GM19025 (cell line): ENCODE results near the gene MEDAG.

Experiments
- ATAC-seq: cut with Tn5 transposase; IDR thresholded peaks from one replicate; pipeline ENCODE4 v1.9.1; 2021; ENCODE audit warnings: mild to moderate bottlenecking, low read depth, moderate library complexity; ENCODE audit not compliant: unreplicated experiment

MEDAG gene

DNA sequence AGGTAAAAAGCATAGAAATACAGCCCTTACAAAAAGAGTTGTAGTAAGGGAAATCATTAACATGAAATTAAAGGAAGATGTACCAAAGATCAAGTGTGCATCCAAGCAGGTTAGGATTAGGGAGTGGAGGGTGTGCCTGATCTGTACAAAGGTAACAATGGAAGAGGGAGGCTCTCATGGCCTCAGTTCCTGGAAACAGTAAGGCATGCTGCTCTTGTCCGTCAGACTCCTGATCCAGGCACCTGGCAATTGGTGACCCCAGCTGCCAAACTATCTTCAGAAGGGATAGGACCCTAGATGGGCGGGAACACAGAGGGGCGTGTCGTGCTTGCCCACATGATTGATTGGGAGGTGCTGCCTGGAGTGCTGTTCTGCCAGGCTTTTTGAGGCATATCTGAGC lies 30.9 kb downstream of the MEDAG start:
- ATAC-seq, result no peak

DNA sequence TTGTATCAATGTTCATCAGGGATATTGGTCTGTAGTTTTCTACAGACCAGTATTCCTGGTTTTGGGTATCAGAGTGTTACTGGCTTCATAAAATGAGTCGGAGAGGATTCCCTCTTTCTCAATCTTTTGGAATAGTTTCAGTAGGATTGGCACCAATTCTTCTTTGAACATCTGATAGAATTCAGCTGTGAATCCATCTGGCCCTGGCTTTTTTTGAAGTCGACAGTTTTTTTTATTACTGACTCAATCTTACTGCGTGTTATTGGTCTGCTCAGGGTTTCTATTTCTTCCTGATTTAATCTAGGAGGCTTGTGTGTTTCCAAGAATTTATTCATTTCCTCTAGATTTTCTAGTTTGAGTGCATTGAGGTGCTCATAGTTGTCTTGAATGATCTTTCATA lies 37.8 kb downstream of the MEDAG start:
- ATAC-seq, result no peak

DNA sequence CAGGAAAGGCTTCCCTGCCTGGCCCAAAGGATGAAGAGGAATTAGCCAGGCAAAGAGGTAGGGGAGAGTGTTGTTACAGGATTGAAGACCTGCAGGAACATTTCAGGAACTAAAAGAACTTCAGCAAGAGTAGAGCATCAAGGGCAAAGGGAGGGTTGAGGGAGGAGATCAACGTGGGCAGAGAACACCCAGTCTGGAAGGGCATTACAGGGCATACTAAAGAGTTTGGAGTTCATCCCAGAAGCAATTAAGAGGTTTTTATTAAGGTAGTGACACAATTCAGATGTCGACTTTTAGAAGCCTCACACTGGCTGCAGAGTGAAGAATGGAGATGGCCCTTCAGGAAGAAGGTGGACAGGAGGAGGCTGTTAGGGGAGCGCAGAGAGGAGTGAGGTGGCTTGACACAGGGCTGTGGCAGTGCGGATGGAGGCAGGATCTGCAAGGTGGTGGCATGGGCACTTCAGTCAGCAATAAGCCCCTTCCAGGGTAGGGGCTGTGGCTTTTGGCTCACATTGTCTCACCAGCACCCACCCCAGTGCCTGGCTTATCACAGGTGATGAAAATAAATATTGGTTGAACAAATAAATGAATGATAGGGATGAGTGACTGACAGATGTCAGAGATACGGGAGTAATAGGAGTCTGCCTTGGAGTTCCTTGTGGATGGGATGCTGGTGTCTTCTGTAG lies 51.3 kb downstream of the MEDAG start:
- ATAC-seq, result no peak

- no peak for ATAC-seq
Measured at GRCh38 chr13:30959678-30960077, 53.6 kb downstream of the MEDAG start.

DNA sequence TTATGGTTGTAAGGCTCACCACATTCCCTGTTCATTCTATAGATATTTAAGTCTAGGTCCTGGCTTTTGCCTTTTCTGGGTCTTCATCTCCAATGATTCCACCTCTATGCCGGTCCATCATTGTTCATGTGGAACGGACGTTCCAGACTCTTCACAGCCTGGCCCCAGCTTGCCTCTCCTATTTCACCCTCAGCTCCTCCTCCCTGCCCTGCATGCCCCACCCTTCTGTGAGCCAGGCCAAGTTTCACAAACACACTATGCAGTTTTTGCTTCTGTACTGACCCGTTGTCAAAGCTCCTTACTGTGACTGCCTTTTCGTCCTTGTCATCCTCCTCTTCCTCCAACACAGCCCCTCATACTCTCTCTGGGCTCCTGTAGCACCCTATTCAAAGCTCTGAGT lies 57.7 kb downstream of the MEDAG start:
- ATAC-seq, result no peak

DNA sequence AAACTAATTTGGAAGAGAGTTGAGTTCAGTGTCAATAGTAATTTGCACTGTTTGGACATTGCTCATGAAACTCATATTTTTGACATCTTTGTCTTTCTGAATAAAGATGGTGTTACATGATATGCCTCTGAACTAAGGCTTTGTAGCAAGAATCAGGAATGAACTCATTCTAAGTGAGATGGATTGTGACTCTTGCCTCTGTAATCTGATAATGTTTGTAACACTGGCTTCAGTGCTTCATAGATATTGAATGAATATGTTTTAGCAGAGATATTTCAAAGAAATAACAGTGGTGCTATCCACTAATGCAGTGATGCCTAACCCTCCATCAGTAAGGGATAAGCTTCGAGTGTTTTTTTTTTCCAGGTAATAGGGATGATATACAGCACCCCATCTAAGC lies 59.3 kb downstream of the MEDAG start:
- no peak for ATAC-seq

GRCh38 chr13:30966101-30966500 lies 60.0 kb downstream of the MEDAG start:
- no peak for ATAC-seq

DNA sequence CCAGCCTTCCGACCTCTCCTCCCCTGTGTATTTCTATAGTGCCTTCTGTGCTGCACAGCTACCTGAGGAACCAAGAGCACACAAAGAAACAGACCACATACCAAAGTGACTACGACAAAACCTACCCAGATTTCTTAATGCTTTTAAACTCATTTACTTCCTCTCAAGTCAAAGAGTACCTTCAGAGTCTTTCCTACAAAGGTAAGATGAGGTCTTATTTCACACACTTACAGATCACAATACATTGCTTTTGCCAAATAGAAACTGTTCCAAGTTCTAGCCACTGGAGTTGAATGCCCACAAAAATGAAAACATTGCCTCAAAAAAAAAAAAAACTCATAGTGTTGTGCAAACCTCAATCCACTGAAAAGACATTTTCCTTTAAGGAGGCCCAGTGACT lies 62.8 kb downstream of the MEDAG start:
- no peak for ATAC-seq

DNA sequence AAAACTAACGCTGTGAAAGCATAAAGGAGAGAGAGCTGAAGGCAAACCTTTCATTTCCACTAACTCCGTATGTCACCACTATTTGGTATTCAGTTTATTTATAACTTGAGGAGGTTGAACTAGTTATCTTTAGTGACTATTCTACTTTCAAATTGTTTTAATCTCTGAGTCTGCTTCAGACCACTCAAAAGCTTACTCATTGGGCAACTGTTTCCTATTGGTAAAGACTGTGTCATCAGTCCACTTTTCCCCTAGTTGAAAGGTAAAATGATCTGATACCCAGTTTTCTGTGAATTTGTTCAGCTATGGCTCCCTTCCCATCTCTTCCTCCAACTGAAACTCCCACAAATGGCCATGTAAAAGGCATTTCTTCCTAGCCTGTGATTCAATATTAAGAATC lies 65.5 kb downstream of the MEDAG start:
- ATAC-seq, result no peak

DNA sequence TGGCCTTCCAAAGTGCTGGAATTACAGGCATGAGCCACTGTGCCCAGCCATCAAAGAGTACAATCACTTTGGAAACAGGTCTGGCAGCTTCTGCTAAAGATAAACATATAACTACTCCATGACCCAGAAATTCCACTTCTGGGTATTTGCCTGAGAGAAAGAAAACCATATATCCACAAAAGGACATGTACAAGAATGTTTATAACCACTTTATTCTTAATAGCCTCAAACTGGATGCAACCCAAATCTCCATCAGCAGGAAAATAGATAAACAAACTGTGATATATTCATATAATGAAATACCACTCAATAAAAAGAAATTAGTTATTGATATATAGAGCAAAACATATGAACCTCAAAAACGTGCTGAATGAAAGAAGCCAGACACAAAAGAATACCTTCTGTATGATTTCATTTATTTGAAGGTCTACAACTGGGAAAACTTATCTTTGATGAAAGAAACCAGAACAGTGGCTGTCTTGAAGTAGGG lies 66.9 kb downstream of the MEDAG start:
- no peak for ATAC-seq

- ATAC-seq, result no peak
Measured at GRCh38 chr13:30974350-30974749, 68.3 kb downstream of the MEDAG start.
